K562 (cell line): ENCODE measurements around the gene RPL26. TPM values are rescaled to one million over a fixed set of nuclear protein-coding genes. Genes with fewer than 3 reads are reported as not detected.

Source experiments
- ATAC-seq: fragments of 200-7000 bp; cut with Tn5 transposase; 3 replicates; pipeline ENCODE4 v1.9.1; 2020; ENCODE audit warnings: moderate library complexity
- BruUV-seq: library from RNA; stranded (reverse); fragments of 400-500 nt; replicated peaks from 2 replicates; lab custom pipeline; 2021; lab: Mats Ljungman, UMichigan
- CTCF ChIA-PET: fragments of 300-600 bp; formaldehyde crosslinking; extraction: SDS; loops from one replicate; lab custom pipeline; 2021; ENCODE audit warnings: low intra/inter-chr PET ratio; lab: Yijun Ruan, JAX
- POLR2A ChIA-PET: fragments of 300-600, 350-650 bp; sonication (Branson Sonifier 250); formaldehyde crosslinking; extraction: SDS; loops from one replicate; lab custom pipeline; 2021; ENCODE audit warnings: antibody characterized with exemption, inconsistent platforms; lab: Yijun Ruan, JAX
- DNase-seq, 4 experiments: peaks; one replicate each; pipeline versions ENCODE4 v3.0.0 to v3.0.0-alpha.2; 2011 to 2018; ENCODE audit warnings: low spot score in 3 of 4, mixed read lengths in 3 of 4; ENCODE audit errors: extremely low read depth in 1 of 4
- FAIRE-seq: peaks from 2 replicates; lab custom pipeline; 2011; peaks lifted over from hg19 to GRCh38; lab: Jason Lieb, UNC
- H2AFZ ChIP-seq: 2 replicates; pipeline ENCODE4 v1.6.0; 2011; ENCODE audit warnings: low read depth, low read length, control low read depth, inconsistent platforms
- H3K27ac ChIP-seq: fragments of 200-600 bp; 3 replicates; pipeline ENCODE4 v1.8.0; 2011; ENCODE audit warnings: low read depth, mild to moderate bottlenecking, control low read depth, inconsistent platforms, low read length, moderate library complexity, mixed read lengths; ENCODE audit errors: extremely low read depth
- H3K27me3 ChIP-seq, 2 experiments: fragments of 300-600 bp in 1 of 2; 2 replicates in 1 of 2; 3 replicates in 1 of 2; pipeline versions ENCODE4 v1.6.0 to v1.8.0; 2011; ENCODE audit warnings: inconsistent platforms in 2 of 2, low read length in 2 of 2, mild to moderate bottlenecking in 1 of 2, mixed read lengths in 1 of 2, moderate library complexity in 1 of 2; ENCODE audit not compliant: control insufficient read depth in 2 of 2, insufficient read depth in 2 of 2
- H3K36me3 ChIP-seq: fragments of 300-600 bp; 3 replicates; pipeline ENCODE4 v1.8.0; 2011; ENCODE audit warnings: mild to moderate bottlenecking, low read length, inconsistent platforms; ENCODE audit not compliant: control insufficient read depth, insufficient read depth
- H3K4me1 ChIP-seq, 2 experiments: fragments of 200-600 bp in 1 of 2; replicated peaks in 1 of 2; 2 replicates in 1 of 2; 3 replicates in 1 of 2; pipeline versions ENCODE4 v1.5.1 to v1.8.0; 2011; ENCODE audit warnings: inconsistent platforms in 2 of 2, low read length in 2 of 2, mild to moderate bottlenecking in 1 of 2, mixed read lengths in 1 of 2, moderate library complexity in 1 of 2; ENCODE audit not compliant: control insufficient read depth in 2 of 2, insufficient read depth in 2 of 2
- H3K4me2 ChIP-seq: 2 replicates; pipeline ENCODE4 v1.6.1; 2011; ENCODE audit warnings: low read length, control low read depth, inconsistent platforms, mixed read lengths; ENCODE audit not compliant: insufficient read depth
- H3K4me3 ChIP-seq: fragments of 200-600 bp; sonication (generic), shearing (Covaris generic); 2 replicates; pipeline ENCODE4 v1.5.1; 2016; ENCODE audit warnings: control low read depth, inconsistent platforms
- H3K79me2 ChIP-seq: fragments of 200-600 bp; 3 replicates; pipeline ENCODE4 v1.8.0; 2011; ENCODE audit warnings: low read length, inconsistent platforms; ENCODE audit not compliant: control insufficient read depth, insufficient read depth
- H3K9ac ChIP-seq, 2 experiments: 2 replicates each; pipeline versions ENCODE4 v1.6.0 to v1.6.1; 2011; ENCODE audit warnings: low read depth in 2 of 2, low read length in 2 of 2, control low read depth in 1 of 2, inconsistent platforms in 1 of 2, mild to moderate bottlenecking in 1 of 2, mixed read lengths in 1 of 2; ENCODE audit not compliant: insufficient read depth in 1 of 2
- H3K9me1 ChIP-seq: one replicate; pipeline ENCODE4 v1.6.0; 2011; ENCODE audit warnings: inconsistent platforms, mild to moderate bottlenecking, low read length, moderate library complexity; ENCODE audit not compliant: control insufficient read depth, insufficient read depth
- H3K9me3 ChIP-seq: replicated peaks from 2 replicates; pipeline ENCODE4 v1.5.1; 2011; ENCODE audit warnings: low read depth, low read length, inconsistent platforms; ENCODE audit not compliant: control insufficient read depth, insufficient read depth
- H4K20me1 ChIP-seq: replicated peaks from 2 replicates; pipeline ENCODE4 v1.6.1; 2011; ENCODE audit warnings: low read length, inconsistent platforms, mixed read lengths; ENCODE audit not compliant: control insufficient read depth, insufficient read depth
- BCOR ChIP-seq: fragments of 450-650 bp; IDR thresholded peaks from 2 replicates; pipeline ENCODE4 v1.6.1; 2016
- C11orf30 ChIP-seq: fragments of 450-650 bp; IDR thresholded peaks from 2 replicates; pipeline ENCODE4 v1.6.1; 2016; ENCODE audit warnings: low read depth, mild to moderate bottlenecking
- MAFF ChIP-seq: IDR thresholded peaks from 2 replicates; pipeline ENCODE4 v1.6.1; 2012; ENCODE audit warnings: low read length, improper control_type of control experiment
- MAFG ChIP-seq: fragments of 450-650 bp; conservative IDR thresholded peaks from 2 replicates; pipeline ENCODE4 v1.6.1; 2016; ENCODE audit warnings: missing genetic modification characterization, missing compliant biosample characterization
- MAFK ChIP-seq: IDR thresholded peaks from 2 replicates; pipeline ENCODE4 v1.6.1; 2011; ENCODE audit warnings: low read length, improper control_type of control experiment
- NR1H2 ChIP-seq: sonication (generic); formaldehyde crosslinking; IDR thresholded peaks from 2 replicates; pipeline ENCODE4 v1.4.0; 2020; ENCODE audit warnings: mild to moderate bottlenecking, missing genetic modification reagents
- ZNF316 ChIP-seq: fragments of 450-650 bp; IDR thresholded peaks from 2 replicates; pipeline ENCODE4 v1.6.1; 2016
- ZNF583 ChIP-seq: fragments of 250-450 bp; sonication (Bioruptor Pico); IDR thresholded peaks from 2 replicates; pipeline ENCODE4 v1.4.0; 2020
- WGBS: fragments of 100-300 bp; shearing (Covaris generic); methylation state at CpG from one replicate; pipeline ENCODE4 v1.1.6; 2016; ENCODE audit warnings: low coverage, mixed read lengths; ENCODE audit not compliant: insufficient coverage; ENCODE audit errors: missing lambda C conversion rate; 5-methylcytosine and 5-hydroxymethylcytosine counted together
- in situ Hi-C: fragments of 300-500 bp; cut with MboI; formaldehyde crosslinking; loops from 4 replicates; pipeline ENCODE4 v1.15.0; 2018; ENCODE audit warnings: inconsistent platforms, mixed read lengths
- intact Hi-C: fragments of 100-400 bp; cut with micrococcal nuclease; formaldehyde crosslinking; loops from 2 replicates; pipeline ENCODE4 v1.14.2; 2022
- polyA plus RNA-seq, 8 experiments: library from polyadenylated mRNA; depleted of rRNA in 4 of 8; stranded (reverse) in 5 of 8; unstranded in 3 of 8; fragments of >200 nt; fragmentation: Nextera tagmentation in 2 of 8; fragmentation: Illumina TruSeq in 1 of 8; extraction: Ambion mirVana in 2 of 8; extraction: Trizol in 1 of 8; gene quantifications; 2 replicates each; pipeline versions ENCODE4 v1.2.1 to v1.2.3, GENCODE V29; 2011 to 2014; ENCODE audit warnings: inconsistent platforms in 1 of 8, missing spikeins in 1 of 8
- total RNA-seq, 7 experiments: library from RNA; depleted of rRNA in 6 of 7; stranded (reverse); fragments of >200 nt in 6 of 7; fragmentation: Illumina TruSeq in 2 of 7; extraction: Trizol in 2 of 7; gene quantifications; 2 replicates each; pipeline versions ENCODE4 v1.2.1 to v1.2.3, GENCODE V29; 2011 to 2021; ENCODE audit warnings: low replicate concordance in 1 of 7
- TF ChIP-seq, protein P1 (sequence below): conservative IDR thresholded peaks from 2 replicates; pipeline ENCODE4 v1.6.1; 2011; ENCODE audit warnings: low read depth, mild to moderate bottlenecking, low read length; ENCODE audit not compliant: control insufficient read depth

RPL26 gene
- total and polyA plus RNA-seq, 9 of the 15 experiments (the other 6 are each of a cell fraction or from before 2014, with no cell fraction given), result 1,474 to 4,074 (median 2,904) TPM

DNA sequence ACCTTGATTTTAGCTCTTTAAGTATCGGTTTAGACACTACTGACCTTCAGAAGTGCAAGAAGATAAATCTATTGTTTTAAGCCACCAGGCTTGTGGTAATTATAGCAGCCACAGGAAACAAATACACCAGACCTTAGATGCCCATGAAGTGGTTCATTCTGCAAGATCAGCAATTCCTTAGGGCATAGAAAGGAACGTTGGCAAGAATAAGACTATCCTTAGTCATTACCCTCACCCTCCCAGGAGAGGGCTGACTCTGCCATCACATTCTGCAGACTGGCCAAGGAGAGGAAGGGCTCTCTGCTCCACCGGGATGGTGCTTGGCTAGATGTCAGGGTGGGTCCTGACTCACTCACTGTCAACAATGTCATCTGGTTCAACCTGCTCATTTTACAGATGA, 38.6 kb upstream of the RPL26 start:
- TF ChIP-seq MAFK, result peak; percentile 91
- TF ChIP-seq BCOR, result 0 out of 2 replicates have a peak, but pooled peaks have one; percentile 26
- no peak for TF ChIP-seq ZNF583
- peak; percentile 87 for TF ChIP-seq MAFF
- TF ChIP-seq MAFG, result peak; percentile 71
- peak; percentile 88 for TF ChIP-seq C11orf30
- TF ChIP-seq NR1H2 (CRISPR knock-in tag), result no peak
- TF ChIP-seq, protein P1, sequence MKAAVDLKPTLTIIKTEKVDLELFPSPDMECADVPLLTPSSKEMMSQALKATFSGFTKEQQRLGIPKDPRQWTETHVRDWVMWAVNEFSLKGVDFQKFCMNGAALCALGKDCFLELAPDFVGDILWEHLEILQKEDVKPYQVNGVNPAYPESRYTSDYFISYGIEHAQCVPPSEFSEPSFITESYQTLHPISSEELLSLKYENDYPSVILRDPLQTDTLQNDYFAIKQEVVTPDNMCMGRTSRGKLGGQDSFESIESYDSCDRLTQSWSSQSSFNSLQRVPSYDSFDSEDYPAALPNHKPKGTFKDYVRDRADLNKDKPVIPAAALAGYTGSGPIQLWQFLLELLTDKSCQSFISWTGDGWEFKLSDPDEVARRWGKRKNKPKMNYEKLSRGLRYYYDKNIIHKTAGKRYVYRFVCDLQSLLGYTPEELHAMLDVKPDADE, result no peak
- peak; percentile 93 for TF ChIP-seq ZNF316
- POLR2A ChIA-PET, result interaction anchor here (0.7 to 1.8 kb wide), 3 partner anchors 9 to 118 kb away, joined by 3 to 12 read pairs (median 4); no protein-coding TSS in a partner anchor
- Histone ChIP-seq H2AFZ (no peak overlapping the region), H3K4me2 (no peak overlapping the region), H3K9me3 (no peaks in the 10 kb centered on the region), H3K4me3 (no peak overlapping the region), H3K9me1 (no peaks in the 10 kb centered on the region), H3K4me1 (peaks cover 0 to 25% of the 10 kb centered on the region in 2 experiments; a peak in 3 of 5 replicates), H3K27me3 (no peaks in the 10 kb centered on the region), H3K27ac (no peak overlapping the region; the same call in 2 of the 3 replicates), H3K9ac (no peak overlapping the region), H3K36me3 (no peaks in the 10 kb centered on the region), H3K79me2 (no peaks in the 10 kb centered on the region), H4K20me1 (no peaks in the 10 kb centered on the region)
- 40% methylated on average over 3 of the region's 3 CpGs for WGBS
- ATAC-seq (no peak), FAIRE-seq (no peak), DNase-seq (no peak)
- BruUV-seq, result no TSS peak
- CTCF ChIA-PET, result no interaction called here
- in situ Hi-C loops, result no loop called here
- intact Hi-C loops, result no loop called here
